Loucy (cell line): ENCODE data around the gene NUTF2.

Source experiments
- EZH2phosphoT487 ChIP-seq: fragments of 200-600 bp; IDR thresholded peaks from 2 replicates; pipeline ENCODE4 v1.6.1; 2018; ENCODE audit warnings: antibody characterized with exemption, mild to moderate bottlenecking, moderate library complexity, borderline replicate concordance
- TF ChIP-seq, protein P1 (sequence below): fragments of 200-600 bp; sonication (generic); conservative IDR thresholded peaks from 2 replicates; pipeline ENCODE4 v1.5.1; 2014; ENCODE audit warnings: mild to moderate bottlenecking, antibody characterized with exemption, low read length

DNA sequence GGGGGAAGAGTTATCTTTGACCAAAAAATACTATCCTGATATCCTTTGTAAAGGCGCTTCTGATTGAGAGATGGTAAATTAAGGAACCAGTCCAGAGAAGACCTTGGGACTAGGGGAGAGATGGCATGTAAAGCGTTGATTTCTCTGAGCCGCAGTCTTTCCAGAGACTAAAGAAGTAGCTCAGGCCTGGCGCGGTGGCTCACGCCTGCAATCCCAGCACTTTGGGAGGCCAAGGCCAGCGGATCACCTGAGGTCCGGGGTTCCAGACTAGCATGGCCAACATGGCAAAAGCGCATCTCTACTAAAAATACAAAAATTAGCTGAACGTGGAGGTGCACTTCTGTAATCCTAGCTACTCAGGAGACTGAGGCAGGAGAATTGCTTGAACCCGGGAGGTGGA lies 1.4 kb downstream of the NUTF2 start:
- TF ChIP-seq EZH2phosphoT487: no peak
- TF ChIP-seq, protein P1, sequence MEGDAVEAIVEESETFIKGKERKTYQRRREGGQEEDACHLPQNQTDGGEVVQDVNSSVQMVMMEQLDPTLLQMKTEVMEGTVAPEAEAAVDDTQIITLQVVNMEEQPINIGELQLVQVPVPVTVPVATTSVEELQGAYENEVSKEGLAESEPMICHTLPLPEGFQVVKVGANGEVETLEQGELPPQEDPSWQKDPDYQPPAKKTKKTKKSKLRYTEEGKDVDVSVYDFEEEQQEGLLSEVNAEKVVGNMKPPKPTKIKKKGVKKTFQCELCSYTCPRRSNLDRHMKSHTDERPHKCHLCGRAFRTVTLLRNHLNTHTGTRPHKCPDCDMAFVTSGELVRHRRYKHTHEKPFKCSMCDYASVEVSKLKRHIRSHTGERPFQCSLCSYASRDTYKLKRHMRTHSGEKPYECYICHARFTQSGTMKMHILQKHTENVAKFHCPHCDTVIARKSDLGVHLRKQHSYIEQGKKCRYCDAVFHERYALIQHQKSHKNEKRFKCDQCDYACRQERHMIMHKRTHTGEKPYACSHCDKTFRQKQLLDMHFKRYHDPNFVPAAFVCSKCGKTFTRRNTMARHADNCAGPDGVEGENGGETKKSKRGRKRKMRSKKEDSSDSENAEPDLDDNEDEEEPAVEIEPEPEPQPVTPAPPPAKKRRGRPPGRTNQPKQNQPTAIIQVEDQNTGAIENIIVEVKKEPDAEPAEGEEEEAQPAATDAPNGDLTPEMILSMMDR: no peak
